Liver (tissue), 9 donors: ENCODE results near the gene ST3GAL2. TPM values are rescaled to one million over a fixed set of nuclear protein-coding genes. Genes with fewer than 3 reads are reported as not detected.
A peak's percentile ranks its signal among the peaks of the same experiment; 100 is the strongest.

Source experiments
- DNase-seq: peaks from one replicate; pipeline ENCODE4 v3.0.0-alpha.2; 2017; ENCODE audit warnings: low spot score
- H3K27ac ChIP-seq, 2 donors: one replicate each; pipeline ENCODE4 v1.7.0; 2013; ENCODE audit warnings: inconsistent platforms in 2 of 2, low read length in 2 of 2, control low read depth in 1 of 2, low read depth in 1 of 2, mild to moderate bottlenecking in 1 of 2
- H3K27me3 ChIP-seq, 4 donors: one replicate each; pipeline versions ENCODE4 v1.6.1 to v1.7.0; 2013; ENCODE audit warnings: low read length in 3 of 4, inconsistent platforms in 1 of 4, mild to moderate bottlenecking in 1 of 4, moderate library complexity in 1 of 4; ENCODE audit not compliant: control insufficient read depth in 4 of 4, insufficient read depth in 4 of 4
- H3K36me3 ChIP-seq, 4 donors: one replicate each; pipeline versions ENCODE4 v1.6.1 to v1.7.0; 2013; ENCODE audit warnings: low read length in 3 of 4, mild to moderate bottlenecking in 3 of 4, low read depth in 1 of 4, moderate library complexity in 1 of 4; ENCODE audit not compliant: control insufficient read depth in 4 of 4, insufficient read depth in 3 of 4
- H3K4me1 ChIP-seq, 4 donors: one replicate each; pipeline versions ENCODE4 v1.6.1 to v1.7.0; 2013; ENCODE audit warnings: low read length in 3 of 4, mild to moderate bottlenecking in 3 of 4, moderate library complexity in 1 of 4; ENCODE audit not compliant: control insufficient read depth in 4 of 4, insufficient read depth in 4 of 4
- H3K4me3 ChIP-seq, 3 donors: one replicate each; pipeline versions ENCODE4 v1.6.1 to v1.7.0; 2013; ENCODE audit warnings: low read length in 3 of 3, control low read depth in 1 of 3, low read depth in 1 of 3, mild to moderate bottlenecking in 1 of 3
- H3K9ac ChIP-seq, 2 donors: one replicate each; pipeline ENCODE4 v1.7.0; 2013; ENCODE audit warnings: low read length in 2 of 2, mild to moderate bottlenecking in 2 of 2, moderate library complexity in 2 of 2, control low read depth in 1 of 2, low read depth in 1 of 2
- H3K9me3 ChIP-seq, 4 donors: one replicate each; pipeline versions ENCODE4 v1.6.1 to v1.7.0; 2013; ENCODE audit warnings: low read length in 3 of 4; ENCODE audit not compliant: control insufficient read depth in 4 of 4
- EGR1 ChIP-seq, 2 donors: IDR thresholded peaks; 2 replicates each; pipeline ENCODE4 v1.6.1; 2016 to 2018; ENCODE audit warnings: antibody characterized with exemption in 2 of 2, low read depth in 2 of 2
- FOXA1 ChIP-seq: IDR thresholded peaks from 2 replicates; pipeline ENCODE4 v1.6.1; 2016; ENCODE audit warnings: antibody characterized with exemption
- FOXA2 ChIP-seq: IDR thresholded peaks from 2 replicates; pipeline ENCODE4 v1.6.1; 2016; ENCODE audit warnings: antibody characterized with exemption
- GABPA ChIP-seq, 2 donors: IDR thresholded peaks in 1 of 2; conservative IDR thresholded peaks in 1 of 2; 2 replicates each; pipeline ENCODE4 v1.6.1; 2016; ENCODE audit warnings: antibody characterized with exemption in 2 of 2, mild to moderate bottlenecking in 1 of 2, moderate library complexity in 1 of 2
- HNF4A ChIP-seq, 2 donors: conservative IDR thresholded peaks; 2 replicates each; pipeline ENCODE4 v1.6.1; 2016; ENCODE audit warnings: antibody characterized with exemption in 2 of 2, mild to moderate bottlenecking in 2 of 2
- HNF4G ChIP-seq: IDR thresholded peaks from 2 replicates; pipeline ENCODE4 v1.6.1; 2016; ENCODE audit warnings: antibody characterized with exemption
- JUND ChIP-seq, 2 donors: IDR thresholded peaks; 2 replicates each; pipeline ENCODE4 v1.6.1; 2016; ENCODE audit warnings: antibody characterized with exemption in 2 of 2
- NR2F2 ChIP-seq: IDR thresholded peaks from 2 replicates; pipeline ENCODE4 v1.6.1; 2016; ENCODE audit warnings: antibody characterized with exemption
- RAD21 ChIP-seq, 2 donors: IDR thresholded peaks; 2 replicates each; pipeline ENCODE4 v1.6.1; 2016; ENCODE audit warnings: antibody characterized with exemption in 2 of 2, mild to moderate bottlenecking in 2 of 2
- RXRA ChIP-seq, 2 donors: IDR thresholded peaks; 2 replicates each; pipeline ENCODE4 v1.6.1; 2017 to 2018; ENCODE audit warnings: antibody characterized with exemption in 2 of 2, mild to moderate bottlenecking in 1 of 2
- SP1 ChIP-seq: IDR thresholded peaks from 2 replicates; pipeline ENCODE4 v1.6.1; 2018; ENCODE audit warnings: antibody characterized with exemption, mild to moderate bottlenecking
- TAF1 ChIP-seq: conservative IDR thresholded peaks from 2 replicates; pipeline ENCODE4 v1.6.1; 2016; ENCODE audit warnings: antibody characterized with exemption, mild to moderate bottlenecking
- YY1 ChIP-seq: IDR thresholded peaks from 2 replicates; pipeline ENCODE4 v1.6.1; 2016; ENCODE audit warnings: antibody characterized with exemption, mild to moderate bottlenecking
- WGBS: extraction: QIAGEN DNeasy Blood & Tissue Kit; methylation state at CpG from one replicate; pipeline ENCODE4 v1.1.7; 2013; 5-methylcytosine and 5-hydroxymethylcytosine counted together
- polyA plus RNA-seq, 2 donors: library from polyadenylated mRNA; stranded (reverse) in 1 of 2; unstranded in 1 of 2; fragments of 200-250 nt in 1 of 2; fragments of >200 nt in 1 of 2; fragmentation: Nextera tagmentation in 1 of 2; extraction: Ambion mirVana in 1 of 2; gene quantifications; one replicate each; pipeline versions ENCODE4 v1.2.1 to v1.2.3, GENCODE V29; 2013 to 2015
- total RNA-seq, 2 donors: library from RNA; depleted of rRNA; stranded (reverse); fragments of >200 nt; gene quantifications; one replicate each; pipeline ENCODE4 v1.2.3, GENCODE V29; 2014
- TF ChIP-seq, protein P1 (sequence below): IDR thresholded peaks from 2 replicates; pipeline ENCODE4 v1.6.1; 2016; ENCODE audit warnings: antibody characterized with exemption
- TF ChIP-seq, protein P2 (sequence below): fragments of 150-350 bp; IDR thresholded peaks from 2 replicates; pipeline ENCODE4 v1.5.1; 2017; ENCODE audit warnings: improper control_type of control experiment, low read depth, low read length; ENCODE audit not compliant: missing input control
- TF ChIP-seq, protein P3 (sequence below): IDR thresholded peaks from 2 replicates; pipeline ENCODE4 v1.6.1; 2016; ENCODE audit warnings: antibody characterized with exemption
- TF ChIP-seq, protein P4 (sequence below): IDR thresholded peaks from 2 replicates; pipeline ENCODE4 v1.6.1; 2016; ENCODE audit warnings: antibody characterized with exemption, mild to moderate bottlenecking
- TF ChIP-seq, protein P5 (sequence below): IDR thresholded peaks from 2 replicates; pipeline ENCODE4 v1.6.1; 2016; ENCODE audit warnings: antibody characterized with exemption
- donor health status: healthy.
- donor health status: healthy.
- donor health status: healthy.
- donor health status: healthy.
- donor health status: healthy.

ST3GAL2 gene
- total and polyA plus RNA-seq, 4 donors = 3.9 to 53.1 (median 12.9) TPM

DNA sequence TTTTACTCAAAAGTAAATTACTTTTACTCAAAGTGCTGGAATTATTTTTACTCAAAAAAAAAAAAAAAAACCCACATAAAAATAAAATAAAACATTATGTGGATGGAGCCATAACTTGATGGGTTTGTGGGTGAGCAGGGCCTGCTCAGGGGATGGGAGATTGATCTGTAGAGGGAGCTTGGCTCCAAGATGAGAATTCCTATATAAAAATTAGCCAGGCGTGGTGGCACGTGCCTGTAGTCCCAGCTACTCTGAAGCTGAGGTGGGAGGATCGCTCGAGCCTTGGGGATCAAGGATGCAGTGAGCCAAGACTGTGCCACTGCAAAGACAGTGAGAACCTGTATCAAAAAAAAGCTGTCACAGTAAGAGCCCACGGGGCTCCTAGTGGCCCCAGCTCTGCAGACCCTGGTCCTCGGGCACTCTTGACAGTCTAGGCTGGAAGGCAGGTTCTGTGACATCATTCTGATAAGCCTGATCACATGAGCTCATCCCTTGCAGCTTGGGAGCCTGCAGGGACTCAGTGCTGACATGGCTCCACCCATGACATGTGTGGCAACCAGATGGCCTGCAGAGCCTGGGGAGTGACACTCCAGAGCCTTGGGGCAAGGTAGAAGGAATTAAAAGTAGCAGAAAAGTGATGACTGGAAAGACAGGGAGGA lies 42.5 kb downstream of the ST3GAL2 start (continued):
- no peak for TF ChIP-seq RAD21 (IDR thresholded peaks at IDR 0.05)
- TF ChIP-seq, protein P1, sequence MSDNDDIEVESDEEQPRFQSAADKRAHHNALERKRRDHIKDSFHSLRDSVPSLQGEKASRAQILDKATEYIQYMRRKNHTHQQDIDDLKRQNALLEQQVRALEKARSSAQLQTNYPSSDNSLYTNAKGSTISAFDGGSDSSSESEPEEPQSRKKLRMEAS = no peak

DNA sequence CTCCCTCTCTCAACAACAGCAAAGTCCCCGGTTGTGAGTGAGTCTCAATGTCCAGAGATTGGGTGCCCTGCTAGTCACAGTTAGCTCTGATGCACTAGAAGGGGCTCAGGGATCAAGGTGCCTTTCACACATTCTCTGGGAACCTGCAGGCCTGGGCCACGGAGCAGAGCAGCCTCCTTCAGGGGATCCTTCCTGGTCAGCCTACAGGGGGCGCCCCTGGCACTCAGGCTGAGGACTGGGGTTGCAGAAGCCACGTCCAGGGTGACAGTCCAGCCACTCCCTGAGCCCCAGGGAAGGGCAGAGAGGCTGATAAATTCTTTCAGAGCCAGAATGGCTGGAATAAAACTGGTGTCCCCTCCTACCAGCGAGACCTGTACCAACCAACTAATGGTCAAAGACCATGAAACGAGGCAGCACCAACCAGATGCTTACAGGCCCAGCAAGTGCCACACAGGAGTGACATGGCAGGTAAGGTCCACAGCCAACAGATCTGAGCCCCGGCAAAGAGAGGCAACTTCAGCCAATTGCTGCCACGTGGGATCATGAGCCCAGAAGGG lies 43.5 kb downstream of the ST3GAL2 start:
- WGBS = 57% methylated on average over 8 of the region's 8 CpGs
- H3K27ac ChIP-seq = no peak overlapping the region

More for the DNA sequence above, 43.5 kb downstream of the ST3GAL2 start:
- peak; percentile 90 for DNase-seq
- no peaks in the 10 kb centered on the region for H3K9me3 ChIP-seq
- TF ChIP-seq, protein P2, sequence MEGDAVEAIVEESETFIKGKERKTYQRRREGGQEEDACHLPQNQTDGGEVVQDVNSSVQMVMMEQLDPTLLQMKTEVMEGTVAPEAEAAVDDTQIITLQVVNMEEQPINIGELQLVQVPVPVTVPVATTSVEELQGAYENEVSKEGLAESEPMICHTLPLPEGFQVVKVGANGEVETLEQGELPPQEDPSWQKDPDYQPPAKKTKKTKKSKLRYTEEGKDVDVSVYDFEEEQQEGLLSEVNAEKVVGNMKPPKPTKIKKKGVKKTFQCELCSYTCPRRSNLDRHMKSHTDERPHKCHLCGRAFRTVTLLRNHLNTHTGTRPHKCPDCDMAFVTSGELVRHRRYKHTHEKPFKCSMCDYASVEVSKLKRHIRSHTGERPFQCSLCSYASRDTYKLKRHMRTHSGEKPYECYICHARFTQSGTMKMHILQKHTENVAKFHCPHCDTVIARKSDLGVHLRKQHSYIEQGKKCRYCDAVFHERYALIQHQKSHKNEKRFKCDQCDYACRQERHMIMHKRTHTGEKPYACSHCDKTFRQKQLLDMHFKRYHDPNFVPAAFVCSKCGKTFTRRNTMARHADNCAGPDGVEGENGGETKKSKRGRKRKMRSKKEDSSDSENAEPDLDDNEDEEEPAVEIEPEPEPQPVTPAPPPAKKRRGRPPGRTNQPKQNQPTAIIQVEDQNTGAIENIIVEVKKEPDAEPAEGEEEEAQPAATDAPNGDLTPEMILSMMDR = peak; percentile 73
- TF ChIP-seq RXRA (IDR thresholded peaks at IDR 0.05) (no peak), HNF4G (no peak), EGR1 (IDR thresholded peaks at IDR 0.05; ENCODE audit: low read depth in 2 of 2) (no peak), JUND (IDR thresholded peaks at IDR 0.05) (no peak), SP1 (no peak), FOXA1 (no peak), RAD21 (IDR thresholded peaks at IDR 0.05) (peak; percentile 95 to 98), YY1 (no peak), GABPA (IDR thresholded peaks at IDR 0.05 in 1 of 2, conservative IDR thresholded peaks at IDR 0.05 in 1 of 2) (no peak), FOXA2 (no peak), TAF1 (no peak), HNF4A (conservative IDR thresholded peaks at IDR 0.05) (peak; percentile 28 to 31), NR2F2 (no peak)
- TF ChIP-seq, protein P3, sequence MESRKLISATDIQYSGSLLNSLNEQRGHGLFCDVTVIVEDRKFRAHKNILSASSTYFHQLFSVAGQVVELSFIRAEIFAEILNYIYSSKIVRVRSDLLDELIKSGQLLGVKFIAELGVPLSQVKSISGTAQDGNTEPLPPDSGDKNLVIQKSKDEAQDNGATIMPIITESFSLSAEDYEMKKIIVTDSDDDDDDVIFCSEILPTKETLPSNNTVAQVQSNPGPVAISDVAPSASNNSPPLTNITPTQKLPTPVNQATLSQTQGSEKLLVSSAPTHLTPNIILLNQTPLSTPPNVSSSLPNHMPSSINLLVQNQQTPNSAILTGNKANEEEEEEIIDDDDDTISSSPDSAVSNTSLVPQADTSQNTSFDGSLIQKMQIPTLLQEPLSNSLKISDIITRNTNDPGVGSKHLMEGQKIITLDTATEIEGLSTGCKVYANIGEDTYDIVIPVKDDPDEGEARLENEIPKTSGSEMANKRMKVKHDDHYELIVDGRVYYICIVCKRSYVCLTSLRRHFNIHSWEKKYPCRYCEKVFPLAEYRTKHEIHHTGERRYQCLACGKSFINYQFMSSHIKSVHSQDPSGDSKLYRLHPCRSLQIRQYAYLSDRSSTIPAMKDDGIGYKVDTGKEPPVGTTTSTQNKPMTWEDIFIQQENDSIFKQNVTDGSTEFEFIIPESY = no peak
- TF ChIP-seq, protein P4, sequence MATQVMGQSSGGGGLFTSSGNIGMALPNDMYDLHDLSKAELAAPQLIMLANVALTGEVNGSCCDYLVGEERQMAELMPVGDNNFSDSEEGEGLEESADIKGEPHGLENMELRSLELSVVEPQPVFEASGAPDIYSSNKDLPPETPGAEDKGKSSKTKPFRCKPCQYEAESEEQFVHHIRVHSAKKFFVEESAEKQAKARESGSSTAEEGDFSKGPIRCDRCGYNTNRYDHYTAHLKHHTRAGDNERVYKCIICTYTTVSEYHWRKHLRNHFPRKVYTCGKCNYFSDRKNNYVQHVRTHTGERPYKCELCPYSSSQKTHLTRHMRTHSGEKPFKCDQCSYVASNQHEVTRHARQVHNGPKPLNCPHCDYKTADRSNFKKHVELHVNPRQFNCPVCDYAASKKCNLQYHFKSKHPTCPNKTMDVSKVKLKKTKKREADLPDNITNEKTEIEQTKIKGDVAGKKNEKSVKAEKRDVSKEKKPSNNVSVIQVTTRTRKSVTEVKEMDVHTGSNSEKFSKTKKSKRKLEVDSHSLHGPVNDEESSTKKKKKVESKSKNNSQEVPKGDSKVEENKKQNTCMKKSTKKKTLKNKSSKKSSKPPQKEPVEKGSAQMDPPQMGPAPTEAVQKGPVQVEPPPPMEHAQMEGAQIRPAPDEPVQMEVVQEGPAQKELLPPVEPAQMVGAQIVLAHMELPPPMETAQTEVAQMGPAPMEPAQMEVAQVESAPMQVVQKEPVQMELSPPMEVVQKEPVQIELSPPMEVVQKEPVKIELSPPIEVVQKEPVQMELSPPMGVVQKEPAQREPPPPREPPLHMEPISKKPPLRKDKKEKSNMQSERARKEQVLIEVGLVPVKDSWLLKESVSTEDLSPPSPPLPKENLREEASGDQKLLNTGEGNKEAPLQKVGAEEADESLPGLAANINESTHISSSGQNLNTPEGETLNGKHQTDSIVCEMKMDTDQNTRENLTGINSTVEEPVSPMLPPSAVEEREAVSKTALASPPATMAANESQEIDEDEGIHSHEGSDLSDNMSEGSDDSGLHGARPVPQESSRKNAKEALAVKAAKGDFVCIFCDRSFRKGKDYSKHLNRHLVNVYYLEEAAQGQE = no peak
- TF ChIP-seq, protein P5, sequence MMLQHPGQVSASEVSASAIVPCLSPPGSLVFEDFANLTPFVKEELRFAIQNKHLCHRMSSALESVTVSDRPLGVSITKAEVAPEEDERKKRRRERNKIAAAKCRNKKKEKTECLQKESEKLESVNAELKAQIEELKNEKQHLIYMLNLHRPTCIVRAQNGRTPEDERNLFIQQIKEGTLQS = no peak
- TF ChIP-seq, protein P1 = no peak
- H3K9ac ChIP-seq = no peak overlapping the region
- H3K27me3 ChIP-seq = no peaks in the 10 kb centered on the region
- H3K4me1 ChIP-seq = no peaks in the 10 kb centered on the region
- H3K36me3 ChIP-seq = peaks cover 2 to 14% (median 6%) of the 10 kb centered on the region in 4 donors
- H3K4me3 ChIP-seq = no peak overlapping the region
